Psoas muscle (tissue), 8 donors: ENCODE measurements around the gene ADGRG1. TPM values are rescaled to one million over a fixed set of nuclear protein-coding genes. Genes with fewer than 3 reads are reported as not detected.

ENCODE experiments used
- ATAC-seq, 4 donors: fragments of 200-7000 bp; cut with Tn5 transposase; one replicate each; pipeline ENCODE4 v1.9.1; 2020; ENCODE audit warnings: moderate library complexity in 3 of 4, mild to moderate bottlenecking in 2 of 4
- DNase-seq, 2 donors: peaks; one replicate each; pipeline ENCODE4 v3.0.0-alpha.2; 2020
- H3K27ac ChIP-seq: fragments of 200-600 bp; one replicate; pipeline ENCODE4 v1.8.0; 2022
- H3K27me3 ChIP-seq, 3 donors: fragments of 200-600 bp in 1 of 3; one replicate each; pipeline versions ENCODE4 v1.6.1 to v1.8.0; 2013 to 2022; ENCODE audit warnings: low read length in 2 of 3, mild to moderate bottlenecking in 2 of 3, moderate library complexity in 1 of 3; ENCODE audit not compliant: insufficient read depth in 3 of 3
- H3K36me3 ChIP-seq, 2 donors: fragments of 200-600 bp in 1 of 2; one replicate each; pipeline versions ENCODE4 v1.6.1 to v1.8.0; 2013 to 2022; ENCODE audit warnings: low read depth in 1 of 2, mild to moderate bottlenecking in 1 of 2, moderate library complexity in 1 of 2; ENCODE audit not compliant: insufficient read depth in 1 of 2
- H3K4me1 ChIP-seq: fragments of 200-600 bp; one replicate; pipeline ENCODE4 v1.8.0; 2022
- H3K4me3 ChIP-seq: fragments of 200-600 bp; one replicate; pipeline ENCODE4 v1.8.0; 2022; ENCODE audit warnings: mild to moderate bottlenecking
- H3K9me3 ChIP-seq: fragments of 200-600 bp; one replicate; pipeline ENCODE4 v1.8.0; 2022
- WGBS, 3 donors: extraction: QIAGEN DNeasy Blood & Tissue Kit; methylation state at CpG; one replicate each; pipeline versions ENCODE4 v1.1.6 to v1.1.7; 2013; 5-methylcytosine and 5-hydroxymethylcytosine counted together
- intact Hi-C, 2 donors: fragments of 100-400 bp; cut with DNase I; formaldehyde crosslinking; loops; one replicate each; pipeline versions ENCODE4 v1.11.0 to v1.14.2; 2022
- polyA plus RNA-seq, 3 donors: library from polyadenylated mRNA; stranded (reverse); fragments of 200-250 nt; gene quantifications; one replicate each; pipeline ENCODE4 v1.2.3, GENCODE V29; 2013
- total RNA-seq, 4 donors: library from RNA; stranded (reverse); fragmentation: NEBNext Ultra II Directional in 2 of 4; extraction: Animal tissue kit (Norgen Biotek cat#: 25700) in 2 of 4; gene quantifications; one replicate each; pipeline versions ENCODE4 v1.2.1 to v1.2.4, GENCODE V29; 2021 to 2023
- TF ChIP-seq, protein P1 (sequence below): fragments of 200-600 bp; IDR thresholded peaks from one replicate; pipeline ENCODE4 v1.8.0; 2022; ENCODE audit warnings: antibody characterized with exemption
- donor health status: healthy with polysubstance abuse.
- donor health status: DM: no; HTN: no; CAD: no; lungs with moderate emphysema.
- donor health status: Bipolar disorder and iron deficiency.
- donor health status: healthy.
- donor health status: DM: yes; HTN: yes; CAD: no.
- donor health status: DM: no; HTN: no; CAD: no.
- donor health status: DM: no; HTN: no; CAD: no.
- donor health status: DM: yes; HTN: yes; CAD: no.

ADGRG1 gene
- total and polyA plus RNA-seq, 7 donors: 5.3 to 19.4 (median 14.2) TPM

- Histone ChIP-seq H3K27ac (no peak overlapping the region), H3K4me3 (no peak overlapping the region), H3K27me3 (peaks cover 0 to 5% (median 4%) of the 10 kb centered on the region in 3 donors), H3K36me3 (no peaks in the 10 kb centered on the region), H3K4me1 (no peaks in the 10 kb centered on the region), H3K9me3 (no peaks in the 10 kb centered on the region)
- ATAC-seq (no peak), DNase-seq (no peak)
- WGBS, 3 donors: 83 to 86% (median 84%) methylated on average over 11 of the region's 11 CpGs
- intact Hi-C loops: no loop called here
- TF ChIP-seq, protein P1, sequence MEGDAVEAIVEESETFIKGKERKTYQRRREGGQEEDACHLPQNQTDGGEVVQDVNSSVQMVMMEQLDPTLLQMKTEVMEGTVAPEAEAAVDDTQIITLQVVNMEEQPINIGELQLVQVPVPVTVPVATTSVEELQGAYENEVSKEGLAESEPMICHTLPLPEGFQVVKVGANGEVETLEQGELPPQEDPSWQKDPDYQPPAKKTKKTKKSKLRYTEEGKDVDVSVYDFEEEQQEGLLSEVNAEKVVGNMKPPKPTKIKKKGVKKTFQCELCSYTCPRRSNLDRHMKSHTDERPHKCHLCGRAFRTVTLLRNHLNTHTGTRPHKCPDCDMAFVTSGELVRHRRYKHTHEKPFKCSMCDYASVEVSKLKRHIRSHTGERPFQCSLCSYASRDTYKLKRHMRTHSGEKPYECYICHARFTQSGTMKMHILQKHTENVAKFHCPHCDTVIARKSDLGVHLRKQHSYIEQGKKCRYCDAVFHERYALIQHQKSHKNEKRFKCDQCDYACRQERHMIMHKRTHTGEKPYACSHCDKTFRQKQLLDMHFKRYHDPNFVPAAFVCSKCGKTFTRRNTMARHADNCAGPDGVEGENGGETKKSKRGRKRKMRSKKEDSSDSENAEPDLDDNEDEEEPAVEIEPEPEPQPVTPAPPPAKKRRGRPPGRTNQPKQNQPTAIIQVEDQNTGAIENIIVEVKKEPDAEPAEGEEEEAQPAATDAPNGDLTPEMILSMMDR: no peak
These were observed 57.2 kb downstream of the ADGRG1 start for GRCh38 chr16:57685633-57686032.

DNA sequence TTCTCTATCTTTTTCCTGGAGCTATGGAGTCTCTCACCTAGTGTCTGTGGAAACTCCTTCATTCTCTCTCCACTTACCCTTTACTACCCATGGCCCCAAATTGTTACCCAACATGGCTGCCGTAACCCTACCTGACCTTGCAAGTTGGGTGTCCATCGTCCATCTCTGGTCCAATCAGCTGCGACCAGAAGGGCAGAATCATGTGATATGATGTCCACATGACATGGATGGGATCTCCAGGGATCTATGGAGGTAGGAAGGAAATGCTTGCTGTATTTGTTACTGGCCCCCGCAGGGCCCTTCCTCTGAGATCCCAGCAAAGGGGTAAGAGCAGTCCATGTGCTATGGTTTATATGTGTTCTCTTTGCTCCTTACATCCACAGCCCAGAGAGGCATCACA, 58.1 kb downstream of the ADGRG1 start:
- TF ChIP-seq, protein P1: no peak
- Histone ChIP-seq H3K27me3 (peaks cover 0 to 5% (median 4%) of the 10 kb centered on the region in 3 donors), H3K27ac (no peak overlapping the region), H3K36me3 (no peaks in the 10 kb centered on the region), H3K4me1 (no peaks in the 10 kb centered on the region), H3K9me3 (no peaks in the 10 kb centered on the region), H3K4me3 (no peak overlapping the region)
- intact Hi-C loops: no loop called here
- DNase-seq (no peak), ATAC-seq (no peak)
- 64 to 90% (median 85%) methylated on average over 4 of the region's 4 CpGs for WGBS, 3 donors

DNA sequence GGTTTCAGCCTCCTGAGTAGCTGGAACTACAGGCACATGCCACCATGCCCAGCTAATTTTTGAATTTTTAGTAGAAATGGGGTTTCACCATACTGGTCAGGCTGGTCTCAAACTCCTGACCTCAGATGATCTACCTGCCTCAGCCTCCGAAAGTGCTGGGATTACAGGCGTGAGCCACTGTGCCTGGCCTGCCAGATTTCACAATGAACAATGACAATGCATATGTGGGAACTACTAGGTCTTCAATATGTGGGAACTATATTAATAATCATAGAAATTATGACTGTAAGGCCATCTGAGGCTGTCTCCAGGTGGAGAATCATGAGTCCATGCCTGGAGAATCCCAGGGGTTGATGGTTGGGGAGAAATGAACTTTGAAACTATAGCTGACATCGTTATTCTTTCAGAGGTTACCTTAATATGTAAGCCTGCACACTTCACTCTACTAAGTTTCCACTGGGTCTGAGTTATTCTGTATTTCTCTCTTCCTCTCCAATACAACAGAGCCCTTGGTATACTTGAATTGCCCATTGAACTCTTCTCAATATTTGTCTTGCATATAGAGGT, 59.0 kb downstream of the ADGRG1 start:
- intact Hi-C loops: no loop called here
- TF ChIP-seq, protein P1: no peak
- Histone ChIP-seq H3K27me3 (peaks cover 0 to 5% (median 4%) of the 10 kb centered on the region in 3 donors), H3K27ac (no peak overlapping the region), H3K36me3 (no peaks in the 10 kb centered on the region), H3K4me3 (no peak overlapping the region), H3K9me3 (no peaks in the 10 kb centered on the region), H3K4me1 (no peaks in the 10 kb centered on the region)
- ATAC-seq (no peak), DNase-seq (no peak)
- WGBS, 3 donors: 86 to 89% (median 86%) methylated on average over 3 of the region's 3 CpGs

- ATAC-seq: no peak
These were observed 60.1 kb downstream of the ADGRG1 start for GRCh38 chr16:57688487-57688986.

More at GRCh38 chr16:57688487-57688986, 60.1 kb downstream of the ADGRG1 start:
- H3K36me3 ChIP-seq: no peaks in the 10 kb centered on the region
- intact Hi-C loops: no loop called here
- peaks cover 0 to 5% (median 4%) of the 10 kb centered on the region in 3 donors for H3K27me3 ChIP-seq
- no peaks in the 10 kb centered on the region for H3K9me3 ChIP-seq
- no peak for DNase-seq
- H3K27ac ChIP-seq: no peak overlapping the region
- WGBS, 3 donors: 73 to 77% (median 77%) methylated on average over 4 of the region's 4 CpGs
- TF ChIP-seq, protein P1: no peak
- H3K4me1 ChIP-seq: no peaks in the 10 kb centered on the region
- no peak overlapping the region for H3K4me3 ChIP-seq
